ENCODE results near the gene NNAT. TPM values are rescaled to one million over a fixed set of nuclear protein-coding genes. Genes with fewer than 3 reads are reported as not detected.

The NNAT gene
- total RNA-seq, 2 donors from 2014 or later, result 0.52 TPM; not detected in 1

- H3K4me3 ChIP-seq, result peak overlapping the region; percentile 84 to 88
- peak; percentile 21 for ATAC-seq
- intact Hi-C loops (cut with DNase I), result loop anchor here (10.0 kb wide), 1 partner anchor 132 kb away; no protein-coding TSS in a partner anchor
- 0% methylated on average over 19 to 28 of the region's 28 CpGs for WGBS, 2 donors
- DNase-seq, result peak in 1 of 4 donors; percentile 40
- no peaks in the 10 kb centered on the region for H3K27me3 ChIP-seq
- no peaks in the 10 kb centered on the region for H3K36me3 ChIP-seq (replicated peaks in 1 of 2; ENCODE audit: insufficient read depth in 1 of 2, low read depth in 2 of 2)
- H3K27ac ChIP-seq, result peak overlapping the region; percentile 96 to 100 (median 98)
- TF ChIP-seq POLR2A (IDR thresholded peaks at IDR 0.05) (no peak), CTCF (IDR thresholded peaks at IDR 0.05) (no peak)
- H3K4me1 ChIP-seq, result peaks cover 41% of the 10 kb centered on the region
- H3K9me3 ChIP-seq, result no peaks in the 10 kb centered on the region
Measured at GRCh38 chr20:37526839-37527637, 6.0 kb downstream of the NNAT start.

GRCh38 chr20:37527638-37528445 lies 6.8 kb downstream of the NNAT start, which contains the start of gene BLCAP:
Gene BLCAP (minus strand): TSS chr20:37527876. CDS start chr20:37519174, 8,702 bp downstream.
- Histone ChIP-seq H3K27me3 (no peaks in the 10 kb centered on the region), H3K27ac (peak within 1 kb of the TSS; percentile 96 to 100 (median 98)), H3K36me3 (replicated peaks in 1 of 2; ENCODE audit: insufficient read depth in 1 of 2, low read depth in 2 of 2) (no peaks in the 10 kb centered on the region), H3K4me3 (peak within 1 kb of the TSS; percentile 84 to 88), H3K4me1 (peaks cover 41% of the 10 kb centered on the region), H3K9me3 (no peaks in the 10 kb centered on the region)
- 0 to 1% methylated on average over 6 to 62 of the region's 62 CpGs for WGBS, 2 donors
- intact Hi-C loops (cut with DNase I), result loop anchor here (10.0 kb wide), 1 partner anchor 133 kb away; no protein-coding TSS in a partner anchor
- DNase-seq, result peak; percentile 89 to 92 (median 90)
- peak; percentile 92 for ATAC-seq
- TF ChIP-seq POLR2A (IDR thresholded peaks at IDR 0.05) (peak; percentile 78 to 91 (median 90)), CTCF (IDR thresholded peaks at IDR 0.05) (peak in 1 of 7 experiments; percentile 5)

GRCh38 chr20:37528446-37529213 lies 7.6 kb downstream of the NNAT start:
- intact Hi-C loops (cut with DNase I), result loop anchor here (10.0 kb wide), 1 partner anchor 134 kb away; no protein-coding TSS in a partner anchor
- DNase-seq (no peak), ATAC-seq (no peak)
- 42 to 50% methylated on average over 9 to 10 of the region's 10 CpGs for WGBS, 2 donors
- H3K36me3 ChIP-seq (replicated peaks in 1 of 2; ENCODE audit: insufficient read depth in 1 of 2, low read depth in 2 of 2), result no peaks in the 10 kb centered on the region
- H3K9me3 ChIP-seq, result no peaks in the 10 kb centered on the region
- peak overlapping the region; percentile 84 to 88 for H3K4me3 ChIP-seq
- H3K27me3 ChIP-seq, result no peaks in the 10 kb centered on the region
- TF ChIP-seq POLR2A (IDR thresholded peaks at IDR 0.05) (no peak), CTCF (IDR thresholded peaks at IDR 0.05) (no peak)
- H3K27ac ChIP-seq, result peak overlapping the region; percentile 96 to 100 (median 98)
- peaks cover 40% of the 10 kb centered on the region for H3K4me1 ChIP-seq

- H3K4me1 ChIP-seq, result peaks cover 33% of the 10 kb centered on the region
- WGBS, 2 donors, result 70 to 76% methylated on average over 8 of the region's 8 CpGs
- DNase-seq, result no peak
- H3K9me3 ChIP-seq, result no peaks in the 10 kb centered on the region
- no peak overlapping the region for H3K4me3 ChIP-seq
- no peaks in the 10 kb centered on the region for H3K27me3 ChIP-seq
- no peak for ATAC-seq
- H3K27ac ChIP-seq, result no peak overlapping the region
- intact Hi-C loops (cut with DNase I), result loop anchor here (10.0 kb wide), 1 partner anchor 135 kb away; no protein-coding TSS in a partner anchor
- TF ChIP-seq CTCF (IDR thresholded peaks at IDR 0.05) (no peak), POLR2A (IDR thresholded peaks at IDR 0.05) (no peak)
- no peaks in the 10 kb centered on the region for H3K36me3 ChIP-seq (replicated peaks in 1 of 2; ENCODE audit: insufficient read depth in 1 of 2, low read depth in 2 of 2)
Measured at GRCh38 chr20:37529214-37529967, 8.3 kb downstream of the NNAT start.

Measured in body of pancreas (tissue), 4 donors.